Hepatocyte (in vitro differentiated cells): ENCODE measurements around the gene LEMD3. TPM values are rescaled to one million over a fixed set of nuclear protein-coding genes. Genes with fewer than 3 reads are reported as not detected.
A peak's percentile ranks its signal among the peaks of the same experiment; 100 is the strongest.

Experiments used
- DNase-seq: peaks from one replicate; pipeline ENCODE4 v3.0.0-alpha.2; 2016; ENCODE audit warnings: low spot score
- H2AFZ ChIP-seq: fragments of 200-600 bp; sonication (generic); 2 replicates; pipeline ENCODE4 v1.6.0; 2016; ENCODE audit warnings: antibody characterized with exemption, mild to moderate bottlenecking
- H3K27ac ChIP-seq: fragments of 200-600 bp; sonication (generic); 2 replicates; pipeline ENCODE4 v1.5.1; 2016; ENCODE audit warnings: mild to moderate bottlenecking
- H3K27me3 ChIP-seq: fragments of 200-600 bp; sonication (generic); 2 replicates; pipeline ENCODE4 v1.6.1; 2016
- H3K36me3 ChIP-seq: fragments of 200-600 bp; sonication (generic); replicated peaks from 2 replicates; pipeline ENCODE4 v1.5.1; 2016; ENCODE audit warnings: low read depth; ENCODE audit not compliant: insufficient read depth
- H3K4me1 ChIP-seq: fragments of 200-600 bp; sonication (generic); 2 replicates; pipeline ENCODE4 v1.5.1; 2016; ENCODE audit warnings: mild to moderate bottlenecking, moderate library complexity; ENCODE audit not compliant: insufficient read depth
- H3K4me2 ChIP-seq: fragments of 200-600 bp; sonication (generic); 2 replicates; pipeline ENCODE4 v1.6.0; 2016
- H3K4me3 ChIP-seq: fragments of 200-600 bp; sonication (generic); 2 replicates; pipeline ENCODE4 v1.5.1; 2016; ENCODE audit warnings: mild to moderate bottlenecking
- H3K79me2 ChIP-seq: fragments of 200-600 bp; sonication (generic); 2 replicates; pipeline ENCODE4 v1.6.0; 2017; ENCODE audit warnings: mild to moderate bottlenecking
- H3K9me2 ChIP-seq: fragments of 200-600 bp; sonication (generic); replicated peaks from 2 replicates; pipeline ENCODE4 v1.6.0; 2017; ENCODE audit warnings: mild to moderate bottlenecking; ENCODE audit not compliant: insufficient read depth
- H3K9me3 ChIP-seq: fragments of 200-600 bp; sonication (generic); 2 replicates; pipeline ENCODE4 v1.5.1; 2016; ENCODE audit warnings: low read depth, mild to moderate bottlenecking
- H4K20me1 ChIP-seq: fragments of 200-600 bp; sonication (generic); 2 replicates; pipeline ENCODE4 v1.6.0; 2016; ENCODE audit warnings: mild to moderate bottlenecking; ENCODE audit not compliant: insufficient read depth, poor library complexity, severe bottlenecking
- CTCF ChIP-seq: fragments of 200-600 bp; sonication (generic); IDR thresholded peaks from 2 replicates; pipeline ENCODE4 v1.5.1; 2016; ENCODE audit warnings: antibody characterized with exemption, mild to moderate bottlenecking; ENCODE audit not compliant: poor library complexity
- EZH2 ChIP-seq: fragments of 200-600 bp; sonication (generic); IDR thresholded peaks from 2 replicates; pipeline ENCODE4 v1.6.1; 2016; ENCODE audit warnings: antibody characterized with exemption, mild to moderate bottlenecking, borderline replicate concordance
- EZH2phosphoT487 ChIP-seq: fragments of 200-600 bp; sonication (generic); IDR thresholded peaks from one replicate; pipeline ENCODE4 v1.6.1; 2018; ENCODE audit warnings: antibody characterized with exemption, mild to moderate bottlenecking, low read depth, moderate library complexity; ENCODE audit not compliant: unreplicated experiment, severe bottlenecking
- WGBS: methylation state at CpG from one replicate; pipeline ENCODE4 v1.1.6; 2016; ENCODE audit warnings: low lambda C conversion rate; ENCODE audit errors: missing lambda C conversion rate; 5-methylcytosine and 5-hydroxymethylcytosine counted together
- polyA plus RNA-seq: library from polyadenylated mRNA; unstranded; fragments of >200 nt; fragmentation: Nextera tagmentation; extraction: Ambion mirVana; gene quantifications from 2 replicates; pipeline ENCODE4 v1.2.1, GENCODE V29; 2016
- total RNA-seq: library from RNA; depleted of rRNA; stranded (reverse); fragments of >200 nt; gene quantifications from 2 replicates; pipeline ENCODE4 v1.2.3, GENCODE V29; 2014

The LEMD3 gene
- total and polyA plus RNA-seq, 2 experiments from 2014 or later, result 15.5 to 51.1 TPM

GRCh38 chr12:65175385-65175784 is 6.0 kb downstream of the LEMD3 start:
- H3K36me3 ChIP-seq, result no peaks in the 10 kb centered on the region
- no peak overlapping the region for H2AFZ ChIP-seq
- H3K27ac ChIP-seq, result no peak overlapping the region
- no peak for TF ChIP-seq EZH2phosphoT487
- DNase-seq, result no peak
- H3K79me2 ChIP-seq, result peaks cover 99% of the 10 kb centered on the region
- no peaks in the 10 kb centered on the region for H3K9me2 ChIP-seq
- no peaks in the 10 kb centered on the region for H3K9me3 ChIP-seq
- no peak overlapping the region for H3K4me3 ChIP-seq
- peaks cover 22% of the 10 kb centered on the region for H3K4me1 ChIP-seq
- H3K27me3 ChIP-seq, result no peaks in the 10 kb centered on the region
- peaks cover 73% of the 10 kb centered on the region for H4K20me1 ChIP-seq
- peak overlapping the region; percentile 83 for H3K4me2 ChIP-seq

DNA sequence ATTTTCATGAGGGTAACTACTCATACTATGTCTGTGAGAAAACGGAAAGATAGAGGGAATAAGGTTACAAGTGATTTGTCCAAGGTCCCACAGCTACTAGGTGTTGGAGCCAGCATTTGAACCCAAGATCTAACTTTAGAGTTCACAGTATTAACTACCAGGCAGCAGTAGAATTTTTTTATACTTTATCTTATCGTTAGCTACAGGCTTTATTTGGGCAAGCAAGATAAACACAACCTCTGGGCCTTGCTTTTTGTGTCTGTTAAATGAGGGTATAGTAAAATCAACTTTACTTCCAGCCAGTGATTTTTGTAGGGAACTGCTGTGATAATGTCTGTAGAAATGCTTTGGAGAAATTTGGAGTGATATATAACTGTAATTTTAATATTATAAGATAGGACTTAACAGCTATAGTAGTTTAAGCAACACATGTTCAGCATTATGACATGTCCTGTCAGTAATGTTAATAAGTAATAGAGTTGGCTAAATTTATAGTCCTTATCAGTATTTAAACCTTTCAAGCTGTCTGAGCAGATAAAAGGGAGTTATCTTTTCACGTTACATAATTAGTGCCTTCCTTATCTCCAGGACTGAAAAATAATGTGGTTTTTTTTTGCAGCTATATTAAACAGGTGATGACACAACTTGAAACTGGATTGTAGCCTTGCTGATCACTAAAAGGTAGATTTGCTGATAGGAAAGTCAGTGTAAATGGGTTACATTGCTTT is 12.8 kb downstream of the LEMD3 start:
- WGBS, result 49% methylated on average over 3 of the region's 3 CpGs
- no peaks in the 10 kb centered on the region for H3K9me3 ChIP-seq
- TF ChIP-seq EZH2 (no peak), EZH2phosphoT487 (no peak), CTCF (no peak)
- H4K20me1 ChIP-seq, result peaks cover 50% of the 10 kb centered on the region
- H3K4me1 ChIP-seq, result no peaks in the 10 kb centered on the region
- no peak overlapping the region for H3K4me3 ChIP-seq
- no peak overlapping the region for H3K27ac ChIP-seq
- H2AFZ ChIP-seq, result no peak overlapping the region
- H3K27me3 ChIP-seq, result no peaks in the 10 kb centered on the region
- no peaks in the 10 kb centered on the region for H3K36me3 ChIP-seq
- peak overlapping the region; percentile 19 for H3K4me2 ChIP-seq
- peaks cover 88% of the 10 kb centered on the region for H3K79me2 ChIP-seq
- H3K9me2 ChIP-seq, result no peaks in the 10 kb centered on the region
- DNase-seq, result peak; percentile 9

DNA sequence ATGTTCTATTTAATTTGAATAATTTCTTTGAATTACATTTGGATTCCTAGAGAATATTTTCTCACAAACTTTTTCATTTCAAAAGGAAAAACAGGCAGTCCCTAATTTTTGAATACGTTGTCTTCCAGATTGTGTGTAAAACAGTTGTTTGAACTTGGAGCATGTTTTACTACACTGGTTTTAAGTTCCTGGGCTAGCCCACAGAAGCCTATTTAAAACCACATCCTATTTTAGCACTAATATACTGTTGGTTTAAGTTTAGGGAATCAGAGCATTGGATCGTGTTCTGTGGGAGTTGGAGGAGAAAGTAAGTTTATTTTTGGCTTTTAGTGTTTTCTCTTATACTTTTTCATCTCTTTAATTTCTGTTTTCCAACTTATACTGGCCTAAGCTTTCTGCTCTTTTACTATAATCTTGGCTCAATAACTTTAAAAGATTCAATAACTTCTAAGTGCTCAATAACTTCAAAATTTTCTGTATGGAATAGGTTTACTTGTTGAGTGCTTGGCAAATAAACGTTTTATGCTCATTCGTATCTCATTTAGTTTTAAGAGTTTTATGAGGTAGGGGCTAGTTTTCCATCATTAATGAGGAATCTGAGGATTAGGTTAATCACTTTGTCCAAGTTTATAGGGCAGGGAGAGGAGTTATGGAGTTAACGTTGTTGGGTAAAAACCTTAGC is 14.9 kb downstream of the LEMD3 start:
- Histone ChIP-seq H4K20me1 (peaks cover 47% of the 10 kb centered on the region), H3K4me3 (no peak overlapping the region), H2AFZ (no peak overlapping the region), H3K4me2 (no peak overlapping the region), H3K79me2 (peaks cover 88% of the 10 kb centered on the region), H3K9me3 (no peaks in the 10 kb centered on the region), H3K27me3 (no peaks in the 10 kb centered on the region), H3K4me1 (no peaks in the 10 kb centered on the region), H3K9me2 (no peaks in the 10 kb centered on the region), H3K27ac (no peak overlapping the region), H3K36me3 (no peaks in the 10 kb centered on the region)
- WGBS, result 53% methylated on average over 5 of the region's 5 CpGs
- TF ChIP-seq EZH2 (no peak), CTCF (no peak), EZH2phosphoT487 (no peak)
- no peak for DNase-seq

GRCh38 chr12:65184858-65185229 is 15.5 kb downstream of the LEMD3 start:
- H4K20me1 ChIP-seq, result peaks cover 47% of the 10 kb centered on the region
- no peak overlapping the region for H2AFZ ChIP-seq
- DNase-seq, result no peak
- no peaks in the 10 kb centered on the region for H3K9me2 ChIP-seq
- no peaks in the 10 kb centered on the region for H3K36me3 ChIP-seq
- peaks cover 88% of the 10 kb centered on the region for H3K79me2 ChIP-seq
- 83% methylated on average over 1 of the region's 1 CpG for WGBS
- no peak overlapping the region for H3K4me2 ChIP-seq
- no peak overlapping the region for H3K4me3 ChIP-seq
- TF ChIP-seq EZH2 (no peak), CTCF (no peak), EZH2phosphoT487 (no peak)
- H3K27me3 ChIP-seq, result no peaks in the 10 kb centered on the region
- no peak overlapping the region for H3K27ac ChIP-seq
- H3K4me1 ChIP-seq, result no peaks in the 10 kb centered on the region
- no peaks in the 10 kb centered on the region for H3K9me3 ChIP-seq
